Measurements from ENCODE around the gene HCN2.
"Not testable (repeated sequence)": the region's sequence is repeated elsewhere in the genome, so short reads cannot be mapped to it uniquely, and the experiment has no call there.

HCN2 gene

GRCh38 chr19:588093-588740 is 1.5 kb upstream of the HCN2 start:
- DNase-seq: peak; percentile 54

DNA sequence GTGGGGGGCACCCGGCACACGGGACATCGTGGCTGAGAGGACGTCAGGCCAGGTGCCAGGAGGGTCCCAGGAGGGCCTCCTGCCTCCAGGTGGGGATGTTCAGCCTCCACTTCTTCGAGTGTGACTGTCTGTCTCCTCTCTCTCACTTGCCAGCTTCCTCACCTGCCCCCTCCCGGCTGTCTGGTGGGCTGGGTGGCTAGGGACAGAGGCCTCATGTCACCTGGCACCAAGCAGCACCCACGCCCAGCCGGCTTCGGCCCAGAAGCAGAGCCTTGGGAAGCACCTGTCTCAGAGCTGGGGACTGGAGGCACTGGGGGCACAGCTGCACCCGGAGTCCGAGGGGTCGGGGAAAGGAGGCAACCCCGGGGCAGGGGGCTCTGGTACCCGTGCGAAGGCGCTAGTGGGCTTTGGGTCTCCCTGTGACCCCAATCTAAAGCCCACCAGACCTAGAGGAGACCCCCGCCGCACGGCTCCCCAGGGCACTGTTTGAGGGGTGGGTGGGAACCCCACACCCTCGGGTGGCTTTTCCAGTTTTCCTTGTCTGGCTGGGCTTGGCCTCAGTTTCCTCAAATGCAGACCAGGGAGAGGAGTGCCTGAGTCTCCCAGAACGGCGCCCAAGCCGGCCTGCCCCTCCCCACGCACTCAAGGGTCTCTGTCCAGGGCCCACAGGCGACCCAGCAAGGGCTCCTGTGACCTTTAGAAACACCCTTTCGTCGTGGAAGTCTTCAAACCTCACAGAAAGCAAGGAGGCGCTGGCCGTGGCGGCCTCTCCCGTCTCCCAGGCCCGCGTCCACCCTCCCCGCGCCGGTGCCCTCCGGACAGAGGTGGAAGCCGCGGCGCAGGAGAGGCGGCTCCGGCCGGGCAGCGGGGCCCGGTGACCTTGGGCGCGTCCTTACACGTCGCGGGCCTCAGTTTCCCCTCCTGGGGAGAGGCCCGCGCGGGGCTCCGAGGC is 664 bp upstream of the HCN2 start:
- no peak for DNase-seq

DNA sequence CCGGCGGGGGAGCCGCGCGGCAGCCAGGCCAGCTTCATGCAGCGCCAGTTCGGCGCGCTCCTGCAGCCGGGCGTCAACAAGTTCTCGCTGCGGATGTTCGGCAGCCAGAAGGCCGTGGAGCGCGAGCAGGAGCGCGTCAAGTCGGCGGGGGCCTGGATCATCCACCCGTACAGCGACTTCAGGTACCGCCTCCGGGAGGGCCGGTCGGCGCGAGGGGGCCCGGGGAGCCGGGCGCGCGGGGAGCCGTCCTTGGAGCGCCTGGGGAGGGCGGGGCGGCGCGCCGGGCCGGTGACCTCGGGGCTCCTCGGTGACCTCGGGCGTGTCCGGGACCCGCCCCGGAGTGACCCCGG is 690 bp downstream of the HCN2 start:
- DNase-seq: no peak

DNA sequence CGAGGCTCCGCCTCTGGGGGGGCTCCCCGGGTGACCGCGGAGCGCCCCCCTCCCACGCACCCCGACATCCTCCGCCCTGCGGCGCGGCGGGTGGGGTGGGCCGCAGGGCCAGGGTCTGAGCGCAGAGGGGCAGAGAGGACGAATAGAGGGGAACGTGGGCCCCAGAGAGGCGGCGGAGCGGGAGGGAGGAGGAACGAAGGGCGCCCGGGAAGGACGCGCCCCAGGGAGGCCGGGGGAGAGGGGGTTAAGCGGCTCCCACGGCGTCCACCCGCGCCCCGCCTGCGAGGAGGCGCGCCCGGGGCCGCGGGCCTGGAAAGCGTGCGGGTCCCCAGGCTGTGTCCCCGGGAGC is 1.0 kb downstream of the HCN2 start:
- DNase-seq: no peak

- no peak for DNase-seq
These were observed 1.6 kb downstream of the HCN2 start for GRCh38 chr19:591099-591958.

DNA sequence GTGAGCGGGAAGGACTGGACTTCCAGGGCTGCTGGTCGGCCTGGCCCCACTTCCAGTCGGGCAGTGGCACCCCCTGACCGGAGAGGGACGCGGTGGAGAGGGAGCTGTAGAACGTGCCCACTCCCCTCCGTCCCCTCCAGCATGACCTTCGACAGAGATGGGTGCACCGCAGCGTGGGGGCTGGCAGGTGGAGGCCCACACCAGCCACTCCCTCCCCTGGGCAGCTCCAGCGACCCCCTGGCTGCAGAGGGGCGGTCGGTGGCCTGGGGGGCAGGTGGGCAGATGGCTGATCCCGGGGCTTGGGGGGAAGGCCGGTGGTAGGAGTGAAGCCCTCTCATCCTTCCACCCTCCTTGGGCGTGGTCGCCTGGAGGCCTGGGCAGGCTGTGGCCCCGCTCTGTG is 2.4 kb downstream of the HCN2 start:
- DNase-seq: no peak

DNA sequence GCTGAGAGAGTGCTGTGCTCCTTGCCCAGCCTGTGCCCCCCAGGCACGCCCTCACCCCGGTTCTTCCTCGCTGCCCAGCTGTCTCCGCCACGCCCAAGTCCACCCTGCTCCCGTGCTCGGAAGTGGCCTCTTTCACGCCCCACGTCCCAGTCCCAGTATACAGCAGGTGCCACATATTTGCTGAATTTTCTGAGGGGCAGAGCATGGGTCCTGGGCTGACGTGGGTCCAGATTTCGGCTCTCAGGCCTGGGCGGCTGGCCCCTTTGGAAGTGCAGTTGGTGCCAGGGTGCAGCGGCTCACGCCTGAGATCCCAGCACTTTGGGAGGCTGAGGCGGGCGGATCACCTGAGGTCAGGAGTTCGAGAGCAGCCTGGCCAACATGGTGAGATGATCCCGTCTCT is 3.4 kb downstream of the HCN2 start:
- no peak for DNase-seq

DNA sequence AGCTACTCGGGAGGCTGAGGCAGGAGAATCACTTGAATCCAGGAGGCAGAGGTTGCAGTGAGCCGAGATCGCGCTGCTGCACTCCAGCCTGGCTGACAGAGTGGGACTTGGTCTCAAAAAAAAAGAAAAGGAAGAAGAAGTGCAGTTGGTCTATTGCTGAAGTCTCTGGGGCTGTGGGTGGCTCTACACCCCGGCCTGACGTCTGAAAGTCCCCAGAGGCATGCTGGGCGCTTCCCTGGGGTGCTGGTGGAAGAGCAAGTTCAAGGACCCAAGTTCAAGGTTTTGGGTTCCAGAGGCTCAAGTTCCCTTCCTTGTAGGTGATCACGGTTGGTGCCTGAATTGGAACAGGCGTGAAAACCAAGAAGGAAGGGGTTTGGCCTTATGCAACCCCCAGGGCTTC is 3.8 kb downstream of the HCN2 start:
- no peak for DNase-seq

GRCh38 chr19:594265-594870 is 4.7 kb downstream of the HCN2 start:
- DNase-seq: no peak

DNA sequence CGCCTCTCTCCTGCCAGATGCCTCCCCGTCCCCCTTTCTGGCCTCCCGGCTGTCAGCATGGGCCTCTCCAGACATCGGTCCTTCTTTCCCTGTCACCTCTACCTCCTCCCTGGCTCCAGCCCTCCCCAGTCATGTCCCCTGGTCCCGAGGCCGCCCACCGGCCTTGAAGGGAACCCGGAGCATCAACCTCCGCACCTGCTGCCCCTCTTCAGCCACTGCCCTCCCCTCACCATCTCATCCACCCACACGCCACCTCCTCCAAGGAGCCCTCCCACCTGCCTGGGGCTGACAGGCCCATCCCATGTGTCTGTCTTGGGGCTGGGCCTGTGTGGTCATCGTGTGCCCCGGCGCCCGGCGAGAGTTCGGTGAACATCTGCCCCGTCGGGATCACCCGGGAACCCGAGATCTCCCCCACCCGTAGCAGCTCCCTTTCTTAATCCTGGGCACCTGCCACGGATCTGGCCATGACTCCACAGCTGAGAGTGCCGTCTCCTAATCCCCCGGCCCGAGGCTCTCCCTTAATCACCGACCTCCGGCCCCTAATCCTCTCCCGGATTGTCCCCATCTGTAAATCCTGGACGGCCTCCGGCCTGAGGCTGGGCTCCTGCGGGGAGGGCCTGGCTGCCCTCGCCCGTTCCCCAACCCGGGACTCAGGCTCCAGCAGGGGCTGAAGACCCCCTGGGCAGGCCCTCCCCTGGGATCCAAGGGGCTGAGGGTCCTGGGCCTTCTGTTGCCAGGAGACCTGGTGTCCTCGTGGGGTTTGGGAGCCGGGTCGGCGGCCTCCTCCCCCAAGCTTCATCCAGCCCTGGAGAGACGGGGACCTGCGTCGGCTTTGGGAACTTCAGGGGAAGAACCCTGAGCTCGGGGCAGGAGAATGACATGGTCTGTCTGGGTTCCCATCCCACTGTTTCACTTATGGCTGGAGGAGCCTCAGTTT is 5.9 kb downstream of the HCN2 start:
- DNase-seq: no peak

DNA sequence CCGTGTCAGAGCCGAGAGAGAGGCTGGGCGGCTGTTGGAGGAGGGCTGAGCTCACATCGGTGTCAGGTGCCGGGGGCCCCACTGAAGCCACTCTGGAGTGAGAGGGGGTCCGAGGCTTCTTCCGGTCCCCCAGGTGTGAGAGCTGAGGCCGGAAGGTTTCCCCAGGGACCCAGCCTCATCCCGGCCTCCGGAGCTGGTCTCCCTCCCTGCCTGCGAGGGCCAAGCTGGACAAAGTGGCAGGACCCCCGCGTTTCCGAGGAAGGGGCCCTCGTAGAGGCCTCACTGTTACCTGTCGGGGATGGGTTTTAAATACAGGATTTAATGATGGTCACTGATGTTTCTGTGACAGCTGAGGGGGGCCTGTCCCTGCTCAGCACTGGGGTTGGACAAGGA is 6.6 kb downstream of the HCN2 start:
- DNase-seq: no peak

DNA sequence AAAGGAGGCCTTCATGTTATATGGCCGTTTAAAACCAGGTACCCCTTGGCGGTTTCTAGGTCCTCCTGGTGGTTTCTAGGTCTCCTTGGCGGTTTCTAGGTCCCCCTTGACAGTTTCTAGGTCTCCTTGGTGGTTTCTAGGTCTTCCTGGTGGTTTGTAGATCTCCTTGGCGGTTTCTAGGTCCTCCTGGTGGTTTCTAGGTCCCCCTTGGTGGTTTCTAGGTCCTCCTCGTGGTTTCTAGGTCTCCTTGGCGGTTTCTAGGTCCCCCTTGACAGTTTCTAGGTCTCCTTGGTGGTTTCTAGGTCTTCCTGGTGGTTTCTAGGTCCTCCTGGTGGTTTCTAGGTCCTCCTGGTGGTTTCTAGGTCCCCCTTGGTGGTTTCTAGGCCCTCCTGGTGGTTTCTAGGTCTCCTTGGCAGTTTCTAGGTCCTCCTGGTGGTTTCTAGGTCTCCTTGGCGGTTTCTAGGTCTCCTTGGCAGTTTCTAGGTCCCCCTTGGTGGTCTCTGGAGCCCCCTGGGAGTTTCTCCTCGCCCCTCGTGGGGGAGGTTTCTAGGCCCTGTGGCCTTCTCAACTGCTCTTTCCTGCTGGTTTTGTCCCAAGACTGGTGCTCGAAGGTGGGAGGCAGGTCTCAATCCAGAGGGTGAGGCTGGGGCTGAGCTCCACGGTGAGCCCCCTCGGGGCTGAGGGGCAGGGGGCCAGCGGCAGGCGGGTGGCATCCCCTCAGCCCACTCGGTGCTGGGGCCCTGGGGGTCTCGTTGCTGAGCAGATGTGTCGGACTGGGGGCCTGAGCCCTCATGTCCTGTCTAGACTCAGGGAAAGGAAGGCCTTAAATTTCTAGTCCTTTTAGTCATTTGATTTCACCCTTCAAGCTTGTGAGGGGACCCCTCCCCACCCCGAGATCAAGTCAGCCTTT is 8.0 kb downstream of the HCN2 start:
- no peak for DNase-seq

DNA sequence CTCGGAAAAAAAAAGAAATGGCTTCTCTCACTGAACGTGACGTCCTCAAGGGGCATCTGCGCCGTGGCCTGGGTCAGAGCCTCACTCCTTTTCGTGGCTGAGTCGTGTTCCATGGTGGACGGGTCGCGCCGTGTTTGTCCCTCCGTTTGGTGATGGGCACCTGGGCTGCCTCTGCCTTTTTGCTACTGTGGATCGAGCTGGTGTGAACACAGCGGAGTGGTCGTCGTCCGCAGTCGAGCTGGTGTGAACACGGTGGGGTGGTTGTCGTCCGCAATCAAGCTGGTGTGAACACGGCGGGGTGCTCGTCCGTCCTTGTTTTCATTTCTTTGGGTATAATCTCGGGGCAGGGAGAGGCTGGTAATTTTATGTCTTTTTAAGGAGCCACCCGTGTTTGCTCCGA is 11.6 kb downstream of the HCN2 start:
- no peak for DNase-seq

DNA sequence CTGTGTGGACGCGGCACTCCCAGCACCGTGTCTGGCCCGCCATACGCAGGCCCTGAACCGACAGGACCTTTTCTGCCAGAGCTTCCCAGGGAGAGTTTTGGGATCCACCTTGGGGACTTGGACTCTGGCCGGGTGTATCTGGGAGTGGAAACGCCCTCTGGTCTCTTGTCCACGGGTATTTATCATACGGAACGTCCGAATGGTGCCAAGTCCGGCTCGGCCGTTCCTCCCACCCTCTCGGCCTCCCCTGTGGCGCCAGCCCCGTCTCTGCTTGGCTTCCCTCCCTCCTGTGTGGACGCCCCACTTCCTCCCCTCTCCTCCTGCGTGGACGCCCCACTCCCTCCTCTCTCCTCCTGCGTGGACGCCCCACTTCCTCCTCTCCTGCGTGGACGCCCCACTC is 12.1 kb downstream of the HCN2 start:
- DNase-seq: no peak

- DNase-seq: no peak
These were observed 13.0 kb downstream of the HCN2 start for GRCh38 chr19:602391-603301.

DNA sequence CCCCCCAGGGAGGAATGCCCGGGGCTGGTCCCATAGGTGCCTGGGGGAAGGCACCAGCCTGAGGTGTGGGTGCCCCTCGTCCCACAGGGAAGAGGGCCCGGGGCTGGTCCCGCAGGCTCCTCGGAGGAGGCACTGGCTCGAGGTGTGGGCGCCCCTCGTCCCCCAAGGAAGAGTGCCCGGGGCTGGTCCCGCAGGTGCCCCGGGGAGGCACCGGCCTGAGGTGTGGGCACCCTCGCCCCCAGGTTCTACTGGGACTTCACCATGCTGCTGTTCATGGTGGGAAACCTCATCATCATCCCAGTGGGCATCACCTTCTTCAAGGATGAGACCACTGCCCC is 13.6 kb downstream of the HCN2 start:
- DNase-seq: not testable (repeated sequence)

- DNase-seq: not testable (repeated sequence)
These were observed 14.1 kb downstream of the HCN2 start for GRCh38 chr19:603779-604178.

- no peak for DNase-seq
These were observed 14.7 kb downstream of the HCN2 start for GRCh38 chr19:604355-604754.

- DNase-seq: not testable (repeated sequence)
These were observed 15.6 kb downstream of the HCN2 start for GRCh38 chr19:605061-605971.

Measured in activated effector memory CD4-positive, alpha-beta T cell treated with Interleukin-2 at 50 U/mL for 16 hours (primary cell).